Iris pigment epithelial cell (primary cell): ENCODE data around the gene LMCD1.

Experiments used
- DNase-seq: peaks from one replicate; pipeline ENCODE4 v3.0.0-alpha.2; 2011; ENCODE audit warnings: low read depth

The LMCD1 gene

DNA sequence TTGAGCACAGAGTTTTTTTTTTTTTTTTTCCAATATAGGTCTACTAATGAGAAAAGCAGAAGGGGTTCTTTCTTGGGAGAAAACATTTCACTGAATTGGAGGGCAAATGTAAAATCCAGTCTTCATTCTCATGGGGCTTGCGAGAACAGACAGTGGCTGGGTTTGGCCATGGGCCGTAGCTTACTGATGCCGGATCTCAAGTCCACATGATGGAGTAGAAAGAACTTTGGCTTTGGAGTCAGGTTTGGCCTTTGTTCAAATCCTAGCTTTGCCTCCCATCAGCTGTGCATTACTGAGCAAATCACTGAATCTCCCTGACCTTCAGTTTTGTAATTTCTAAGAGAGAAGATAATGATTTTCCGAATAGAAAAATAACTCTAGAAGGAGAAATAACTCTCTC is 59.7 kb downstream of the LMCD1 start:
- peak; percentile 49 for DNase-seq

DNA sequence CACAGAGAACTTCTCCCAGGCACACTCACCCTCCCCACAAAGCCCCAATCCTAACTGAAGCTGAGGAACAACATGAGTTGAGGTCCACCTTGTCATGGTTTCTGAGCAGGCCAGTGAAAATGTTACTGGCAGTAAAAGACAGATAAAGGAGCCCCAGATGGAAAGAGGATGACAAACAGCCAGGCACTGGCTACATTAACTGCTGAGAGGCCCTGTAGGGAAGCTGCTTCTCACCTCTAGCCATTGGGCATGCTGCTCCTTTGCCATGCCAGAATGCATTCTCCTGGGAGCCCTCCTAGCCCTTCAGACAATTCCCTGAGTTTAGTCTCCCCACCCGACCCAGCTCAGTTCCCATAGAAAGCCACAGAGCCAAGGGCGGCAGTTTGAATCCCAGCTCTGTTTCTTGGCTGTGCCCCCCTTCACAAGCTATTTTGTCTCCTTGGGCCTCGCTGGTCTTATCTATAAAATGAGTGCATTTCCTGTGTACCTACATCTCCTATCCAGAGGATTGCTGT is 60.5 kb downstream of the LMCD1 start:
- DNase-seq: no peak

DNA sequence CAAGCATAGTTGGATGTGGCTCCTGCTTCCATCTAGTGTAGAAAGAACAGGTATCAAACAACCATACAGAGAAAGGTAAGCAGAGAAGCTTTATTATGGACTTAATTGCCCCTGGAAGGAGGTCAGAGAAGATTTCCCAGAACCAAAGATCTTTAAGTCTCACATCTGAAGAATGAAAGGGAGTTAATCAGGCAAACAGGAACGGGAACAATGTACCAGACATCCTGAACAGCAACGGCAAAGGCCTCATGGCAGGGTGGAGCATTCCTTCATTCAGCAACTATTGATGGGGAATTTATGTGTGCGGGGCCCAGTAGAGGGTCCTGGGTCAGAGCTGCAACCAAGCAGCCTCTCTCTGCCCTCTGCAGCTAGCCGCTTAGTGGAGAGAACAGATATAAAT is 61.5 kb downstream of the LMCD1 start:
- no peak for DNase-seq

DNA sequence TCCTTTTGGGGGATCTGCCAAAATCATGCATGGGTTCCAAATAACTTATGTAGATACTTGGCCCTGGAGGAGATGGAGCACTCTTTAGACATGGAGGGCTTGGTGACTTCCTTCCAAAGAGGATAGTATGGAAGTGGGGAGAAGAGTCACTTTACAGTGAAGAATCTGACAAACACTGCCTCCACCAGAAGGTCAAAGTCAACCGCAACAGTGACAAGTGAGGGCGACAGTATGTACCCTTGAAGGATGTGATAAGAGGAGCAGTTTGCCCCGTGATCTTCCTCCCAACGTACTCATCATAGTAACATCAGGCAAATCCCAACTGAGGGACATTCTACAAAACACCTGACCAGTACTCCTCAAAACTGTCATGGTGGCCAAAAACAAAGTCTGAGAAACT is 62.0 kb downstream of the LMCD1 start:
- no peak for DNase-seq

DNA sequence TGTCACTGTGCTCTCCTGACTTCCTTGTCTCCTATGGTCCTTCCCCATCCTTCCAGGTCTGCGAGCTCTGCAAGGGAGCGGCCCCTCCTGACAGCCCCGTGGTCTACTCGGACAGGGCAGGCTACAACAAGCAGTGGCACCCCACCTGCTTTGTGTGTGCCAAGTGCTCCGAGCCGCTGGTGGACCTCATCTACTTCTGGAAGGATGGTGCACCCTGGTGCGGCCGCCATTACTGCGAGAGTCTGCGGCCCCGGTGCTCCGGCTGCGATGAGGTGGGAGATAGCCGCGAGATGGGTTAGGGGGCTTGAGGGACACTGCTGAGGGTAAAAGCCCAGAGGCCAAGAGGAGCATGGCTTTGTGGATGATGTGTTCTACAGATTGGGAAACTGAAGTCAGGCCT is 63.8 kb downstream of the LMCD1 start:
- no peak for DNase-seq

DNA sequence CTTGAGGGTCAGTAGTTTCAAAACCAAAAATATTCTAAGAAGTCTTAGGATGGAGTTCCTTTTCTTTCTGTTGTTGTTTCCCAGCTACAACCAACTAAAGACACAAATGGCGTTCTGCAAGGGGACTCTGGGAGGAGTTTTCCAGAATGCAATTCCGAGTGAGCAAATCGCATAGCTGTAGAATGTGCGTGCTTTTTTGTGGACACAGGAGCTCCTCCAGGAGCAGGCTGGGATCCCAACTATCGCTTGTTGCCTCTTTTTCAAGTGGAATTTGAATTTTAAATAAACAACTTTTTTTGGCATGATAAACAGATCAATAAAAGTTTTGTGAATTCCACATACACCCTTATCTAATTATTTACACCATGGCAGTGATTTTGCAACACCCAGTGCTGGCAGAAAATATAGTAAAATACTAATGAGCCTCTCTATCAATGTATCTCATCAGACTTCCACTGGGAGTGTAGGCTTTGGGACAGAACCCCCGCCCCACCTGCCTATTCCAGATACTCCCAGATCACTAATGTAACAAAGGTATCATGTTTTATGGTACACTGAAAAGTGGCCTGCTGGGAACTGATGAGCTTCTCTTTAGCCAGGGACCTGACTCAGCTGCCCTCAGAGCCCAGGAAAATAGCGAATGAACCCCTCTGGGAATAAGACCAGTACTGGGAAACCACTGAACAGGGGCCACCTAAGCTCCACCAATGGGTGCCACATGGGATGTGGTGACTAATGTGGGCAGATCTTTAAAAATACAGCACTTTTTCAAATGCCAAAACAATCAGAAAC is 66.4 kb downstream of the LMCD1 start:
- DNase-seq: no peak

DNA sequence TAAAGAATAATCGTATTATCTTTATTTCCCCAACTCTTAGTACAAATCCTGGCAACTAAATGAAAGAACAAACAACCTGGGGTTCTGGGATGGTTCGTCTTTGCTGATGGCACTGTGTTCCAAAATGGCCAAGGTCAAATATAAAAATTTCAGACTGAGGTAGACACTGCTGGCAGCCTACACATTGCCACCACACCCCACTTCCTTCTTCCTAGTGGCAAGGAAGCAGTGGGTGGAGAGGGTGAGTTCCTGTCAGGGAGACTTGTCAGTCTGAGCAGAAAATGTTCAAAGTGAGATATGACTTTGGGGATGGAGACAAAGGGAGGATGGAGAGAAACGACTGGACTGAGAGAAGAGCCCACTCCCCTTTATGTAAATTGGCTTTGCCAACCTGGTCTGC is 69.6 kb downstream of the LMCD1 start:
- no peak for DNase-seq

DNA sequence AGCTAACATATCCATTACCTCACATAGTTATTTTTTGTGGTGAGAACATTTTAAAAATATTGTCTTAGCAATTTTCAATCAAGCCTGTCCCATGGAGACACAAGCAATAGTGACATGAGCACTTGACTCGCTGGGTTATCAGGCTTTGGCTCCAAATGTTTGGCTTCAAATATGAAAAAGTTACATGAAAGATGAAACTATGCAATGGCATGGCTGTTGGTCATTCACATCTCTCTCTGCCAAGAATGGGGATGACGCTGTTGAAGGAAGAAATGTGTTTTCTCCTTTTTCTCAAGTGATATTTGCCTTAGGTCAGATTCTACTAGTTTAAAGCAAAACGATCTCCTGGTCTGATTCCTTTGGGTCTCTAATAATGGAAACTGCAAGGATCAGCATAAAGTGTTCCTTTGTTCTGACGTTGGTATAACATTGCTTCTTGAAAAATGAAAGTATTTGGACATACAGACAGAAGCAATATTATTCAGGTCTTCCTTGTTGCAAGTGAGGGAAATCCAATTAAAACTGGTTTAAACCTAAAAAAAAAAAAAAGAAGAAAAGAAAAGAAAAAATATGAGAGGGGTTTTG is 71.8 kb downstream of the LMCD1 start:
- DNase-seq: no peak

DNA sequence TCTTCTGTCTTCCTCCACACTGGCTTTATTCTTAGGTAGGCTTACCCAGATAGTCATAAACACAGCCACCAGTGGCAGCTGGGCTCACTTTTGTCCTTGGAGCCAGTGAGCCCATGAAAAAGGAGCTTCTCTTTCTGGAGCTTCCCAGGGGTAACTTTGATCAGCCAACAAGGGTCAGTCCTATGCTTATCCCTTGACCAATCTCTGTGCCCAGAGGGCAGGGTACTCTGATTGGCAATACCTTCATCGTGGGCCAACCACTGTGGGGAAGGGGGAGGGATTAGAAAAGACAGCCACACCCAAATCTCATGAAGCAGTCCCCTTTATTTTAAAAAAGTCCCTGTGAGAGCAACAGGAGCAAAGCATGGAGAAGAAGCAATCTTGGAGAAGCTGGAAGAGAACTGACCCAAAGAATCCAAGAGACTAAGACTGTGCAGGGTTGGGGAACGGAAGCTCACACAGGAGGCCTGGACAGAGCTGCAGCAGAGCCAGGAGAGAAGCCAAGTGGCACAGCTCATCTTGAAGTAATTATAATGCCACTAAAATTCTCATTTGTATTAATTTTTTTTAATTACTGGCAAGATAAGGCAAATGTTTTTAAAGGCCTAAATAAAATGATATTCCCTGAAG is 72.5 kb downstream of the LMCD1 start:
- DNase-seq: no peak

DNA sequence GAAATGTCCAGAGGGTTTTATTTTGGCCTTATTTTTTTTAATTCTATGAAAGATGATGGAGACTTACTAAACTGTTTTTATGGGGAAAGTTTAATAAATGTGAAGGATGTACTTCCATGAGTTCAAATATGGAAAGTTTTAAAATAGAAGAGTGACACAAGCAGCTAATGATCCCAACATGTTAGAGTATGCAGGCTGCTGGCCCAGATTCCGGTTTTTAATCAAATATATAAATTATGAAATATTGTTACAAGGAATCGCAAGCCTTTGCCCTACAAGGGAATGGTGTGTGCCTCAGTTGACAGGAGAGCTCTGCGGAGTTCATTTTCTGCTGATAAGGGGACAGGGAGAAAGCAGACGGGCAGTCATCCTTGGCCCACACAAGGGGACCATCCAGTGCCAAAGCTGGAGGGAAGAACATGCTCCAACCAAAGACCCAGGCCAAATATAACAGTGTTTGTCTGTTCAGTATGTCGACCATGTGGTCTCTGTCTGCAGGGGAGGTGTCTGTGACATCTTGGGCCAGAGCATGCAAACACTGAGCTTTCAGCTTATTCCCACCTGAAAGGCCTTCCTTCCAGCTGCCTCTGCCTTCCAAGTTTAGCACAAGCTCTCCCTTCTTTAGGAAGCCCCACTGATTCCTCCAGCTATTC is 73.2 kb downstream of the LMCD1 start:
- no peak for DNase-seq

DNA sequence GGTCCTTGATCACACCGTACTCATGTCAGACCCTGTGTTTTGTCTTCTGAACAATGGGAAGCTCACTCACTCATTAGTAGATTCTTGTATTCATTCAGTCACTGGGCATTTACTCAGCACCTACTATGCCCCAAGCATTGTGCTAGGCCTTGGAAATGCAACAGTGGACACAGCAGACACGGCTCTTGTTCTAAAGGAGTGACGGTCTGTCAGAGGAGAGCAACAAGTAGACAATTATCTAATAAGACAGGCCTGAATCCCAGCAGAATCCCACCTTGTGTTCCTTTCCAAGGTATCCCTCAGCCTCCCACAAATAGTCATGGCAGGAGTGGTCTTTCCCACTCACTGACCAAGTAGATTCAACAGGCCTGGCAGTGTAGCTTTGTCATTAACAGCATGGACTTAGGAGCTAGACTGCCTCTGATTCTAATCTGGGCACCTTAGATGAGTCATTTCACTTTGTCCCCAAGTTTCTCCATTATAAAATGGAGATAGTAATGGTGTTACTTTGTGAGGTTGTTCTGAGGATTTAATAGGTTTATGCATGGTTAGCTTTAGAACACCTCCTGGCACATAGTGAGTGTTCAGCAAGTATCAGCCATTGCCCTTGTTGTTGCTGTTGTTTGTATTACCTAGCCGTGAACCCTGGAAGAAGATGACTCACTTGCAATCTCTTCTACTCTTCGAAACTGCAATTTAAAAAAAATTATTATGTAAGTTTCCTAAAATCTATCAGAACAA is 73.9 kb downstream of the LMCD1 start:
- DNase-seq: peak; percentile 83

DNA sequence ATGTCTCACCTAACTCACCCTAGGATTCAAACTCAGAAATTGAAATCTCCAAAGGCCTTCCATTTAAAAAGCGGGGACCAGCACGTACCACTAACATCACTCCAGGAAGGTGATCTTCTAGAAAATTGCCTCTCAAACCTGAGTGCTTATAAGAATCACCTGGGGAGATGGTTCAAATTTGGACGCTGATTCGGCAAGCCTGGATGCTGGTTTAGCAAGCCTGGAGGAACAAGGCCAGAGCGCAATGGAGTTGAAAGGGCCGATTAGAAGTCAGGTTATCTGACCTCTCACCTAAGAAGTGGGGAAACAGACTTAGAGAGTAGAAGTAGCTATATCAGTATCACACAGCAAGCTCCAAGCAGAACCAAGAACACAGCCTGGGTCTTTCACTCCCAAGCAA is 74.8 kb downstream of the LMCD1 start:
- DNase-seq: no peak

DNA sequence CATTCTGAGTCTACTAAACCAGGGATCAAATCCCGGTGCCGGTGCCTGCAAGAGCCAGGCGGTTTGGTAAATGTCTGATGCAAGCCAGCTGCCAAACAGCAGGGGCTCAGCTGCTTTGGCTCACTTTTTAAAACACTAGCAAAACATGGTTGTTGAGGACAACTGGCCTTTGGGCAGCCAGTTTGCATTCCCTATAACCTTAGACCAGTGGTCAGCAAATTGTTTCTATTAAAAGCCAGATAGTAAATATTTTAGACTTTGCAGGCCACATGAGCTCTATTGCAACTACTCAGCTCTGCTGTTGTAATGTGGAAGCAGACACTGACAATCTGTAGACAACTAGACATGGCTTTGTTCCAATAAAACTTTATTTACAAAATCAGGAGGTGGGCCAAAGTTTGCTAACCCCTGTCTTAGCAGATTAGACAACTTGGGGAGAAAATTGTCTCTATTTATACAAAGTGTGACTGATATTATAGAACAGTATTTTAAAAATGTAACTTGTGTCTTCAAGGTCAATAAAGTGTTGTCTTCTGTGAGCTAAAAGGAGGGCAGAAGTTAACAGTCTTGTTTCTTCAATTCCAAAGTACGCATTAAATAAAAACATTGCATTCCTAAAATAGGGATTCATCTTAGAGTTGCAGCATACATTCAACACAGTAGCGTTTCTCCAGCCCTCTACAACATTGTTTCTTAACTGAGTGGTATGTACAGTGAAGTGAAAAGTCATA is 75.4 kb downstream of the LMCD1 start:
- DNase-seq: peak; percentile 87

DNA sequence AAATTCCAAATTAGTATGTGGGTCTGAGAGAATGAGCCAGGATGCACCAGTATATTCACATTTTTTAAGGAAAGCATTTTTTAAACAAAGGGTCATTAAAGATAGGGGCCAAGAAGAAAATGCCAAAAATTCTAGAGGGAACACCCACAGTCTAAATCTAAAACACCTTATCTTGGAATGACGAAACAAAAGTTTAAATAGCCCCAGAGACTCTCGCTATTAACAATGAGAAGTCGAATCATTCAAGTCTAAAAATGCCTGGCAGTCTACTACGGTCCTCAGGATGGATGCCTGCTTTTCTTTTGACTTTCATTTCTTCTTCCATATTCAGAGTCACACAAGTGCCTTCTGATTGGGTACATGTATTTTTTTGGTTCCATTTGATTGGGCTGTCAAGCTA is 76.7 kb downstream of the LMCD1 start:
- no peak for DNase-seq

DNA sequence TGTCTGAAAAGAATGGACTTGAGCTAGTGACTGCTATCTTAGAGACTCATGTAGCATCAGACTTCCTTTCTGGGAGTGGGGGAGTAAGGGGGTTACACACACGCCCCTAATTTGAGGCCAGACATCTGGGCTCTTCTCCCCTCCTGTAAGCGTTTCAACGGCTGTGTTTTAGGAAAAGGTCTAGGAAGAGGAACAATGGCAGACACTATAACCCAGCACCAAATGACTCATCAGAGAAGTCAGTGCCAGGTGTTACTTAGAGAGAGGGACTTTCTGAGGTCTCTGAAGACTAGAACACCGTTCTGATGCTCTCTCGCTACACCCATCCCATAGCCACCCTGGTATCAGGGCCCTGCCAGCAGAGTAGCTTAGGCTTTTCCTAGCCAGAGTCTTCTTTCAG is 77.5 kb downstream of the LMCD1 start:
- peak; percentile 46 for DNase-seq

DNA sequence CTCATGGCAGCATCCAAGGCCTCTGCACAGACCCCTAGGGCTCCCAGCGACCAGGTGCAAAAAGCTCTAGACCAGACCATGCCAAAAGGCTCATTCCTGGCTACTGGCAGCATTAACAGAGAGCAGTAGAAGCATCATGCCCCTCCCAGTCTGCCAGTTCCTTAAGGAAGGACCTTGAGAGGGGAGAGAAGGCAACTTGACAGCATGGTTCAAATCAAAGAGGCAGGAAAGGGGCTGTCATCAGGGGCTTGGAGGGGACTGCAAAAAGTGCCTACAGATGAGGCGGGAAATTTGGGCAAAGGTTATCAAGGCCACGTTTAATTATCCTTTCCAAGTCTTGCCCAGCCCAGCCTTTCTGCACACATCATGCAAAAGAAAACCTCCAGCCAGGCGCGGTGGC is 78.3 kb downstream of the LMCD1 start:
- DNase-seq: no peak

DNA sequence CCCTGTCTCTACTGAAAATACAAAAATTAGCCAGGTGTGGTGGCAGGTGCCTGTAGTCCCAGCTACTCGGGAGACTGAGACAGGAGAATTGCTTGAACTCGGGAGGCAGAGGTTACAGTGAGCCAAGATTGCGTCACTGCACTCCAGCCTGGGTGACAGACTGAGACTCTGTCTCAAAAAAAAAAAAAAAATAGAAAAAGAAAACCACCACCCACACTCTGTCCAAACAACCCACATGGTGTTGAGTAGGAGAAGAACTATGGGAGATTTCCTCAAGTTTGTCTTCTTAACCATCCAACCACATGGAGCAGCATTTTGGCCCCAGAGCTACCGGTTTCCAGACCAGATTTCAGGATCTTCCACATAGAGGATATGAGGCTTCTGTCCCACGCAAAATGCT is 78.8 kb downstream of the LMCD1 start:
- DNase-seq: peak; percentile 53

DNA sequence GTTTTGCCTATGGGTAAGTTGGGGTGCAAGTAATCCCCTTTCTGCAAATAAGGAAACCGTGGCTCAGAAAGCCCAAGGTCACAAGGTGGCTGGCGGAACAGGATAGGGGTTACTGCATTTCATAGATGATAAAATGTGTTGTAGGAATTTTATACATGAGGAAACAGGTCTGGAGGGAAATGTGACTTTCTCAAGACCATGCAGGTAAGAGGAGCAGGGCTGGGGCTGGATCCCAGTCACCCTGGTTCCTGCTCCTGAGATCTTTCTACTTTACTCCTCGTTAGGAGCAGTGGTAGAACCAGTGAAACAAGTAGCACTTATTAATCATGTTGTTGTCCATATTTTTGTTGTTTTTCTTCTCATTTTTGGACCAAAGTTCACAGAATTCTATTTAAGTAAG is 79.8 kb downstream of the LMCD1 start:
- DNase-seq: no peak

DNA sequence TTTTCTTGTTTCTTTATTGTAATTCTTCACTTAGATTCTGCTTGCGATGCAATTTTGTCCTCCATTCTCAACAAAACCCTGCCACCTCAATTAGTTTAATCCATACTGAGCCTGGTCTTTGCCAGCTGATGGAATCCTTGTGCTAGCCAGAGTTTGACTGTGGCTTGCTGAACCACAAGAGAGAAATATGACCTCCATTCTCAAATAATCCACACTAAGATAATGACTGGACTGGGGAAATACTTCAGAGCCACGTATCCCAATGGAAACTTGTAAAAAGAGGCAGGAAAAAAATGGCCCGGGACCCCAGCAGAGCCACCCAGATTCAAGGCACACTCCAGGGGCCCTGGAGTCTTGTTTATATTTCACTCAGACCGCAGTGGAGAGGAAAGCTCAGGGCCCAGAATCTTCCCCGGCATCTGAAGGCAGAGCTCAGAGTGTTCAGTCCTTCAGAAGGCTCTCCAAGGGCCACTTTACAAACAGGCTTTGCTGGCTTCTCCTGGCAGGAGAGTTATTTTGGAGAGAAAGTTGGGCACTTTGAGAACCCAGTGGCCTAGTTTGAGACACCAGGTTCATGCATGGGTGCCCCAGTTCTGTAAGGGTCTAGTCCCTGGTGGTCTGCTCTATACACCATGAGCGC is 80.3 kb downstream of the LMCD1 start:
- no peak for DNase-seq

DNA sequence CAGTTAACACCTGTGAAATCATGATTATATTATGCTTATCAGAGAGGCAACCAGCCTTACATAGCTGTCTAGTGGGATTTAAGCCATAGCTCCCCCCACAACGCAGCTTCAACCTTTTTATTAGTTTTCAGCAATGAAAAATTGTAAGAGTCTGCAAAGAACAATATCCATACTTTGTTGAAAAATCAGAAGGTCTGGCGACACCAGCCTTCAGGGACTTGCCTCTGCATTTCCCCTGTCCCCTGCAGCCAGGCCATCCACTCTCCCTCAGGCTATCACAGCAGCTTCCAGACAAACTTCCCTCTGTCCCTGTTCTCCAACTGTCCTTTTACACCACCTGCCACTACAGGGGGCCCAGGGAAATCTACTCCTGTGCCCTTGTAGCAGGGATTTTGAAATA is 83.0 kb downstream of the LMCD1 start:
- DNase-seq: no peak
